ENCODE data around the gene ZNF532.

GRCh38 chr18:58915006-58915799 is 50.5 kb downstream of the ZNF532 start:
- TF ChIP-seq CTCF (IDR thresholded peaks at IDR 0.05; ENCODE audit: low read depth, low read length) (no peak), EZH2phosphoT487 (IDR thresholded peaks at IDR 0.05; ENCODE audit: low read depth) (no peak)

Data from OCI-LY3 (cell line).